Uterus (tissue), 2 donors: ENCODE measurements around the gene COL27A1.

Experiments used
- POLR2A ChIP-seq, 2 donors: fragments of 450-650 bp; IDR thresholded peaks; one replicate each; pipeline ENCODE4 v1.6.1; 2016; ENCODE audit warnings: antibody characterized with exemption in 2 of 2, mild to moderate bottlenecking in 1 of 2, moderate library complexity in 1 of 2
- TF ChIP-seq, protein P1 (sequence below), 4 experiments: fragments of 200-600 bp in 2 of 4; fragments of 450-650 bp in 2 of 4; sonication (generic) in 2 of 4; IDR thresholded peaks; one replicate each; pipeline ENCODE4 v1.5.1; 2016 to 2019; ENCODE audit warnings: antibody characterized with exemption in 4 of 4, mild to moderate bottlenecking in 2 of 4, moderate library complexity in 1 of 4

GRCh38 chr9:114185570-114186490 lies 30.5 kb downstream of the COL27A1 start:
- TF ChIP-seq, protein P1, sequence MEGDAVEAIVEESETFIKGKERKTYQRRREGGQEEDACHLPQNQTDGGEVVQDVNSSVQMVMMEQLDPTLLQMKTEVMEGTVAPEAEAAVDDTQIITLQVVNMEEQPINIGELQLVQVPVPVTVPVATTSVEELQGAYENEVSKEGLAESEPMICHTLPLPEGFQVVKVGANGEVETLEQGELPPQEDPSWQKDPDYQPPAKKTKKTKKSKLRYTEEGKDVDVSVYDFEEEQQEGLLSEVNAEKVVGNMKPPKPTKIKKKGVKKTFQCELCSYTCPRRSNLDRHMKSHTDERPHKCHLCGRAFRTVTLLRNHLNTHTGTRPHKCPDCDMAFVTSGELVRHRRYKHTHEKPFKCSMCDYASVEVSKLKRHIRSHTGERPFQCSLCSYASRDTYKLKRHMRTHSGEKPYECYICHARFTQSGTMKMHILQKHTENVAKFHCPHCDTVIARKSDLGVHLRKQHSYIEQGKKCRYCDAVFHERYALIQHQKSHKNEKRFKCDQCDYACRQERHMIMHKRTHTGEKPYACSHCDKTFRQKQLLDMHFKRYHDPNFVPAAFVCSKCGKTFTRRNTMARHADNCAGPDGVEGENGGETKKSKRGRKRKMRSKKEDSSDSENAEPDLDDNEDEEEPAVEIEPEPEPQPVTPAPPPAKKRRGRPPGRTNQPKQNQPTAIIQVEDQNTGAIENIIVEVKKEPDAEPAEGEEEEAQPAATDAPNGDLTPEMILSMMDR (IDR thresholded peaks at IDR 0.05), result no peak
- no peak for TF ChIP-seq POLR2A (IDR thresholded peaks at IDR 0.05)
